HUES6 (cell line): Measurements from ENCODE around the gene IFI44L.

Experiments
- H3K27ac ChIP-seq: 2 replicates; pipeline ENCODE4 v1.7.0; 2013; ENCODE audit warnings: low read depth, mild to moderate bottlenecking, low read length, inconsistent platforms
- H3K27me3 ChIP-seq: 2 replicates; pipeline ENCODE4 v1.6.1; 2013; ENCODE audit warnings: low read length; ENCODE audit not compliant: control insufficient read depth, insufficient read depth
- H3K36me3 ChIP-seq: 2 replicates; pipeline ENCODE4 v1.6.1; 2013; ENCODE audit warnings: low read length; ENCODE audit not compliant: control insufficient read depth, insufficient read depth
- H3K4me1 ChIP-seq: 2 replicates; pipeline ENCODE4 v1.6.1; 2013; ENCODE audit warnings: low read length; ENCODE audit not compliant: control insufficient read depth, insufficient read depth
- H3K4me3 ChIP-seq: 2 replicates; pipeline ENCODE4 v1.5.1; 2013; ENCODE audit warnings: low read depth, low read length
- H3K9ac ChIP-seq: one replicate; pipeline ENCODE4 v1.6.1; 2013; ENCODE audit warnings: mild to moderate bottlenecking, low read length
- H3K9me3 ChIP-seq: 2 replicates; pipeline ENCODE4 v1.6.1; 2013; ENCODE audit warnings: low read depth, low read length; ENCODE audit not compliant: control insufficient read depth, insufficient read depth

Gene IFI44L

DNA sequence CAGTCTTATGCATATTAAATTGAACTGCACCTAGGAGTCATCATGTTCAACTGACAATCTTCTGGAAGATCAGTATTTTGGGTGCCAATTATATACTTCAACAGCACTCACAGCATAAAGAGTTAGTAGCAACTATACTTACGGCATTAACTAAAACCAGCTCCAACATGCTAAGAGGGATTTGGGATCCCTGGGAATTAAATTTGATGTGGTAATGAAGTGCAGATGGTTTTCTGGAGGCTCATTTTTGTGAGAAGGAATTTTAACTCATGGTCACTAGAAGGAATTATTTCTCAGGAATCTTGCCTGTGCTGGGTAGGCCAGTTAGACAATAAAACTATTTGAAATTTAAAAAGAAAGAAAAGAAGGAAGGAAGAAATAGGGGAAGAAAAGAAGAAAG lies 47.7 kb downstream of the IFI44L start:
- Histone ChIP-seq H3K36me3 (no peaks in the 10 kb centered on the region), H3K9ac (no peak overlapping the region), H3K4me1 (no peaks in the 10 kb centered on the region), H3K27me3 (peaks cover 10% of the 10 kb centered on the region), H3K4me3 (no peak overlapping the region), H3K27ac (no peak overlapping the region), H3K9me3 (no peaks in the 10 kb centered on the region)

GRCh38 chr1:78668427-78668826 lies 48.2 kb downstream of the IFI44L start:
- H3K4me3 ChIP-seq, result no peak overlapping the region
- no peaks in the 10 kb centered on the region for H3K36me3 ChIP-seq
- no peaks in the 10 kb centered on the region for H3K4me1 ChIP-seq
- no peak overlapping the region for H3K27ac ChIP-seq
- H3K9ac ChIP-seq, result no peak overlapping the region
- peaks cover 7% of the 10 kb centered on the region; the same call in 1 of the 2 replicates for H3K27me3 ChIP-seq
- no peaks in the 10 kb centered on the region for H3K9me3 ChIP-seq

GRCh38 chr1:78672428-78672827 lies 52.2 kb downstream of the IFI44L start:
- Histone ChIP-seq H3K27me3 (no peaks in the 10 kb centered on the region), H3K9me3 (no peaks in the 10 kb centered on the region), H3K4me1 (no peaks in the 10 kb centered on the region), H3K9ac (no peak overlapping the region), H3K36me3 (no peaks in the 10 kb centered on the region), H3K4me3 (no peak overlapping the region), H3K27ac (no peak overlapping the region)

- Histone ChIP-seq H3K27me3 (no peaks in the 10 kb centered on the region), H3K36me3 (no peaks in the 10 kb centered on the region)
Measured at GRCh38 chr1:78673120-78673519, 52.9 kb downstream of the IFI44L start.

DNA sequence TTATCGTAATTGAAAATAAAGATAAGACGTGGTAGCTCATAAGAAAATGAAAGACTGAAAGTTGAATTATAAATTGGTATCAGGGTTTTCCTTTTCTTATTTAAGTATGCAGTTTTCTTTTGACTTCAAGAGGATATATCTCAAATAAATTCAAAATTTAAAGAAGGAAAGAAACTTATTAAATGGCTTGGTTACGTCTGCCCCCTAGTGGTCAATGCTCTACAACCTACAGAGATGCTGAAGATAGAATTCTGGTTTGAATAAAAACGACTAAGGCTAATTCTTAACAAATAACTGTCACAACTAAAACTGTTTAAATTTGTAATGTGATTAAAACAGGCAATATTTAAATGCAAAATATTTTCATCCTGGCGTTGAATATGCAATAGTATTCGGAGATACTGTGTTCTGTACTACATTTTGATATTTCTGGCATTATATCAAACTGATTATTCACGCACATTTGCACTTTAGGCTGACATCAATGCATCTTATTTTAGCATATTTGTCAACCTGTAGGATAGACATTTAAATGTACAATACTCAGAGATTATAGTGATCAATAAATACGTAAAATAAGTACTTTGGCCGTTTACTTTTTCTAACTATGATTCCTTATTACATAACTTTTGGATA lies 56.2 kb downstream of the IFI44L start:
- Histone ChIP-seq H3K9me3 (no peaks in the 10 kb centered on the region), H3K27ac (no peak overlapping the region), H3K4me1 (no peaks in the 10 kb centered on the region), H3K27me3 (no peaks in the 10 kb centered on the region; the same call in 1 of the 2 replicates), H3K36me3 (no peaks in the 10 kb centered on the region), H3K4me3 (no peak overlapping the region), H3K9ac (no peak overlapping the region)

More at GRCh38 chr1:78673120-78673519, 52.9 kb downstream of the IFI44L start:
- Histone ChIP-seq H3K9ac (no peak overlapping the region), H3K4me3 (no peak overlapping the region), H3K9me3 (no peaks in the 10 kb centered on the region), H3K4me1 (no peaks in the 10 kb centered on the region), H3K27ac (no peak overlapping the region)

DNA sequence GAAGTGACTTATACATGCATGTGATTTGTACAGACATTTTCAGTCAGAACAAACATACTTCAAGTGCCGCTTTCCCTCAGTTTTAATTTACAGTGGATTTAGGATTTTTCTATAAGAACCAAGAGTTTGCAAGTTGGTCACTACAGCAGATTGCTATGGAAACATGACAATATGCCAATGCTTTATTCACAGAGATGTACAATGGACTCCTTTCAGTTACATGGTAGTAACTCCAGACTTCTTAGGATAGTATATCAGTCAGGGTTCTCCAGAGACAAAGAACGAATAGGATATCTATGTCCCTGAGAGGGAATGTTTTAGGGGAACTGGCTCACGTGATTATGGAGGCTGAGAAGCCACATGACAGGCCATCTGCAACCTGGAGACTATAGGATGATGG lies 56.7 kb downstream of the IFI44L start:
- no peak overlapping the region for H3K9ac ChIP-seq
- no peaks in the 10 kb centered on the region; the same call in 1 of the 2 replicates for H3K27me3 ChIP-seq
- H3K27ac ChIP-seq, result no peak overlapping the region
- no peaks in the 10 kb centered on the region for H3K36me3 ChIP-seq
- H3K4me3 ChIP-seq, result no peak overlapping the region
- no peaks in the 10 kb centered on the region for H3K9me3 ChIP-seq
- no peaks in the 10 kb centered on the region for H3K4me1 ChIP-seq

GRCh38 chr1:78677788-78678187 lies 57.5 kb downstream of the IFI44L start:
- Histone ChIP-seq H3K9ac (no peak overlapping the region), H3K9me3 (no peaks in the 10 kb centered on the region), H3K27me3 (no peaks in the 10 kb centered on the region; the same call in 1 of the 2 replicates), H3K4me1 (no peaks in the 10 kb centered on the region), H3K27ac (no peak overlapping the region), H3K36me3 (no peaks in the 10 kb centered on the region), H3K4me3 (no peak overlapping the region)

GRCh38 chr1:78678324-78678723 lies 58.1 kb downstream of the IFI44L start:
- H3K9me3 ChIP-seq, result no peaks in the 10 kb centered on the region
- H3K4me1 ChIP-seq, result no peaks in the 10 kb centered on the region

GRCh38 chr1:78681265-78681664 lies 61.0 kb downstream of the IFI44L start:
- no peak overlapping the region for H3K4me3 ChIP-seq
- H3K27me3 ChIP-seq, result no peaks in the 10 kb centered on the region; the same call in 1 of the 2 replicates
- no peak overlapping the region for H3K27ac ChIP-seq
- no peak overlapping the region for H3K9ac ChIP-seq
- no peaks in the 10 kb centered on the region for H3K36me3 ChIP-seq
- H3K9me3 ChIP-seq, result no peaks in the 10 kb centered on the region
- no peaks in the 10 kb centered on the region for H3K4me1 ChIP-seq

More at GRCh38 chr1:78678324-78678723, 58.1 kb downstream of the IFI44L start:
- no peaks in the 10 kb centered on the region; the same call in 1 of the 2 replicates for H3K27me3 ChIP-seq
- no peak overlapping the region for H3K9ac ChIP-seq
- H3K4me3 ChIP-seq, result no peak overlapping the region
- H3K36me3 ChIP-seq, result no peaks in the 10 kb centered on the region
- H3K27ac ChIP-seq, result no peak overlapping the region

DNA sequence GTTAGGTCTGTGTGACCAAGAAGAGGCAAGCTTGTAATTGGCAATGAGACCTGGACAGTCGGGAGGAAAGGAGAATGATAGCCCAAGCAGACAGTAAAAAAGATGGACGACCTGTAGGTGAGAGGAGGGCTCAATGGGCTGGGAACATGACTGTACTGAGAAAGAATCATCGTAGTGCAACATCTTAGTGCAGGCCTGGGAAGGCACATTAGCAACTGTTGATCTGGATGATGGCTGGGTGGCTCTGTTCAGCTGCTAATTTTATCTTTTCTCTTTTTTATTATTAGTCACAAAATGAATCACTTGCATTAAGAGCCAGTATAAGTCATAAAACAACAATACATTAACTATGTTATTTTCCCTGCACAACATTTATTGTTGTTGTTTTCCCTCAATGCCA lies 62.2 kb downstream of the IFI44L start:
- Histone ChIP-seq H3K4me1 (no peaks in the 10 kb centered on the region), H3K36me3 (no peaks in the 10 kb centered on the region), H3K9ac (no peak overlapping the region), H3K4me3 (no peak overlapping the region), H3K27me3 (no peaks in the 10 kb centered on the region; the same call in 1 of the 2 replicates), H3K9me3 (no peaks in the 10 kb centered on the region), H3K27ac (no peak overlapping the region)

GRCh38 chr1:78683079-78683478 lies 62.8 kb downstream of the IFI44L start:
- H3K27me3 ChIP-seq, result no peaks in the 10 kb centered on the region; the same call in 1 of the 2 replicates
- no peaks in the 10 kb centered on the region for H3K36me3 ChIP-seq
- no peaks in the 10 kb centered on the region for H3K9me3 ChIP-seq
- H3K27ac ChIP-seq, result no peak overlapping the region
- H3K4me3 ChIP-seq, result no peak overlapping the region
- H3K9ac ChIP-seq, result no peak overlapping the region
- H3K4me1 ChIP-seq, result no peaks in the 10 kb centered on the region
